Islet of Langerhans (tissue), 1 donor: ENCODE results near the gene KCNIP4.

ENCODE experiments used
- FAIRE-seq: peaks from one replicate; lab custom pipeline; 2011; peaks lifted over from hg19 to GRCh38; lab: Jason Lieb, UNC

KCNIP4 gene

DNA sequence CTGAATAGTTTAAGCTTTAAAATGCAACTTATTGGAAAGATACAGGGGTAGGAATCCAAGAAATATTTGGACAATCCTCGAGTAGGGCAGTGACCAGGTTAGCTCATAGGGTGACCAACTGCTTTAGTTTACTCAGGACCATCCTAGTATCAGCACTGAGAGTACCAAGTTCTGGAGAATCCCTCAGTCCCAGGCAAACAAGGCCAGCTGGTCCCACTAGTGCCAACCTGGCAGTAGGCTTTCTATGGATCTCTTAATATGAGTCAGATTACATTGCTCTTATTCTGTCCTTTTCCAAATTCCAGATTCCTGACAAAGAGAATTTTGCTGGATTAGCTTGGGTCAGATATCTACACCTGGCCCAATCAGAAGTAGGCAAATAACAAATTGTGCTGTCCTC lies 493.7 kb downstream of the KCNIP4 start:
- no peak for FAIRE-seq

- no peak for FAIRE-seq
Measured at GRCh38 chr4:21454201-21454600, 494.4 kb downstream of the KCNIP4 start.

DNA sequence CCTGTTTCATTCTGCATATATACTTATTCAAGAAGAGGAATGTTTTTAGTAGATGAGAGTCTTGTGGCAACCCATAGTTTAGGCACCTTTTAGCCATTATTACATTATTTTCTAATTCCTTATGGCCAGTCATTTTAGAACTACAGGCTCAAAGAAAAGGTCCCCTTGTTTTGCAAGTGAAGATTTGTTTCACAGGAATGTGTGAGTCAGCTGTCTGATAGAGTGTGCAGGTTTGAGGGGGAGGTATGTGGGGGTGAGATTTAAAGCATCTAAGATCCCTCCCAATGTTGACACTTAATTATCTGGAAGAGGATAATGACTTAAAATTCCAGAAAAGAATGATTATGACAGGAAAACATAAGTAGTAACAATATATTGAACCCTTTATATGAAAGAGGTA lies 495.6 kb downstream of the KCNIP4 start:
- no peak for FAIRE-seq

DNA sequence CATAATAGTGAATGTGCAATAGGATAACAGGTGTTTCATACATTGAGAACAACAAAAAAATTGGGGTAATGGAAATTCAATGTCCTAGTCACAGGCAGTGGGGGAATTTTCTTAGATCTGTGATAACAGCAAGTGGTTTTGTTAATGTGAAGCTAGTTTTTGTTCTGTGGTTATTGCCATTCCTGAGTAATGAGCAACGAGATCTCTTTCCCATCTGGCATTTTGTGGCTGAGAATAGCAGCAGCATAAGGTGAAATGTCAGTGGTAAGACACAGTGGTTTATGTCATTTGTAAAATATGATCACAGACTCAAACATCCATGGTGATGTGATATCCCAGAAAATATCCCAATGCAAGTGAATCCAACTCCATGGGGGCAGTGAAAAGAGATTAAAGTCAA lies 497.5 kb downstream of the KCNIP4 start:
- FAIRE-seq: no peak

GRCh38 chr4:21450331-21450730 lies 498.2 kb downstream of the KCNIP4 start:
- FAIRE-seq: no peak

GRCh38 chr4:21447301-21448054 lies 501.1 kb downstream of the KCNIP4 start:
- FAIRE-seq: no peak

DNA sequence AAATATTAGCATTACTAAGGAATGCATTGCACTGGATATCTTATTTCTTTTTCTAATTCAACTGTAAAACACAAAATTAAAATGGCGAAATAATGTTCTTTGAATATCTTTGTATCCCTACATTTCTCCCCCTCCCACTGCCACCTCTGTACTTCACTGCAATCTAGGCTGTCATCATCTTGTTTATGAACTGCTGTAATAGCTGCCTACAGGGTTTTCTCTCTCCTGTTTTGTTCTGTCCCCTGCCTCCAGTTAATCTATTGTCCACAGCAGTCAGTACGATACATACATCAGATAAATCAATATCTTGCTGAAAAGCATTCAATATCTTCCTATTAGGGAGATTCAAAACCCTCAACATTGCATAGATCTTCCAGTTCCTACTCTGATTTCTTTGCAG lies 528.4 kb downstream of the KCNIP4 start:
- no peak for FAIRE-seq

GRCh38 chr4:21415728-21416127 lies 532.8 kb downstream of the KCNIP4 start:
- FAIRE-seq: no peak

DNA sequence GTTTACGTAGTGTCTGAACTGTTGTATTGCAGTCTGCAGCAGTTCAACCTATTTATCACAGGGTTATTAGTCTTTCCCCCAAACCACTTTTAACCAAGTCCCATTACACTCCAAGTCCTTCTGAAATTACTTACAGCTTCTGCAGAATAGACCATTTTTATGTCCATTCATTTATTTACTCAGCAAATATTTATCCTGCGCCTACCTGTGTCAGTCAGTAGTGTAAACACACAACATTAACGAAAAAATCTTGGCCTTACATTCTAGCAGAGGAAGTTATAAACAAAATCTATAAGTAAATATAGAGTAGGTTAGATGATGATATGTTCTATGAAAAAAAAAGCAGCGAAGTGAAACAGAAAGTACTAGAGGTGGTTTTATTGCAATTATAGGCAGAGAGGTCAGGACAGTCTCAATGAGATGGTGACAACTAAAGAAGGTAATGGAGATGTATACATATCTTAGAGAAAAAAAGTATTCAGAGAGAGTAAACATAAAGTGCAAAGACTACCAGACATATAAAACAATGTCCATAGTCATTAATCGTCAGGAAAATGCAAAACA lies 534.7 kb downstream of the KCNIP4 start:
- no peak for FAIRE-seq

GRCh38 chr4:21411086-21411485 lies 537.5 kb downstream of the KCNIP4 start:
- no peak for FAIRE-seq

- no peak for FAIRE-seq
Measured at GRCh38 chr4:21410372-21410771, 538.2 kb downstream of the KCNIP4 start.

DNA sequence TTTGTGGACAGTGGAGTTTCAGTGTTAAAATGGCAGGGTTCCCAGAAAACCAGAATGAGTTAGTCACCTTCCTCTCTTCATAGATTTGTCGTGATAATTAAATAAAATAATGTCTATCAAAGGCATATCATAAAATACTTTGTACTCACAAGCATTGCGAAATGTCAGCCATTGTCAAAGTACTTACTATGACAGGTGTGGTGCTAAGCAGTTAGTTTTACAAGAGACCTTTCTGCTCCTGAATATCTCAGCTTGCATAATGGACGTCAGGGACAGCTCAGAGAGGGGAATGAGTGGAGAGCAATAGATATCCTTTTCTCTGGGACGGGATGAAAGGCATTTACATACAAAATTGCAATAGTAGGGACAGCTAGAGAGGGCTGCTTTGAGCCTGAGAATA lies 560.9 kb downstream of the KCNIP4 start:
- FAIRE-seq: no peak

- FAIRE-seq: no peak
Measured at GRCh38 chr4:21386166-21386780, 562.3 kb downstream of the KCNIP4 start.

- no peak for FAIRE-seq
Measured at GRCh38 chr4:21385706-21386105, 562.9 kb downstream of the KCNIP4 start.

- no peak for FAIRE-seq
Measured at GRCh38 chr4:21384609-21385008, 564.0 kb downstream of the KCNIP4 start.

GRCh38 chr4:21380861-21381260 lies 567.7 kb downstream of the KCNIP4 start:
- FAIRE-seq: no peak

- FAIRE-seq: no peak
Measured at GRCh38 chr4:21377046-21377445, 571.5 kb downstream of the KCNIP4 start.

DNA sequence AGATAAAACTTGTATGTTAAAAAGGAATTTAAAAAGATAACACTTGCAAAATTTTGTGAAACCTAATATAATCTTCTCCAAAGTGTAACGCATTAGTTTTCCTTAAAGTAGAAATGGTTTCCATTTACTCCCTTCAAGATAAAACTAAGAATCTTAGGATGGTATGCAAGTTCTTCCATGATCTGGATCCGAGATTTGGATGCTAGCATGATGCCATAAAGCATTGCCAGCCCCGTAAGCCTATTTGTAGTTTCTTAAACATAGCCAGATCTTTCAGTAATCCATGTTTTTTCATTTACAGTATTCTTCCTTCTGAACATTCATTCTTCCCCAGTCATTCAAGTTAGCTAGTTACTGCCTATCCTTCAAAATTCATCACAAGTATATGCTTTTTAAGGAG lies 572.4 kb downstream of the KCNIP4 start:
- no peak for FAIRE-seq

DNA sequence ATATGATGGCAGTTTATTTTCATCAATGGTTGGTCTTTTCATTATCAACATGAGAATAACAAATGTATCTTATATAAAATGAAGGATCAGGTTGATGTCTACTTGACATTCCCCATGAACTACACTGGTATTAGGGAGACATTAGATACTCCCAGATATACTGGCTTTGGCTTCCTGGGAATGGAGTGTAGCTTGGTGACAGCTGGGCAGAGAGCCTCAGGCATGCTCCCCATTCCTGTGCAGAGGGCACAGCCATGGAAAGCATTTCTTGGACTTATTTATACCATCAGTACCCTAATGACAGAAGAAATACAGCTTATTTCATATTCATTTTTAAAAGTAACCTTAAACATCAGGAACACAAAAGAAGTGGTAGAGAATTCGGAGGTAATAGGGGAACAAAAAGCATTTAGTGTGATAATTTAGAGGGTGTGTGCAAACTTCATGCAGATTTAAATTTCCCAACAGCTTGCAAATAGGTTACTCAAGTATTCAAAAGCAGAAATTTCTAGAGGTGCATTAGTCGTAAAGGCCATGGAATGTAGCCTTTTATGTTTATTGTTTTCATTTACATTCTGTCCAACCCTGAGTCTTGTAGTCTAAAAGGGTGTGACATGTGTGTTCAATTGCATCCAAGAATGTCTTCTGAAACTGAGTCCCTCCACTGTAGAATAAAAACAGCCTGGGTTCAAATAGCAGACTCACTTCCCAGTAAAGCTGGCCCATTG lies 573.8 kb downstream of the KCNIP4 start:
- FAIRE-seq: no peak

DNA sequence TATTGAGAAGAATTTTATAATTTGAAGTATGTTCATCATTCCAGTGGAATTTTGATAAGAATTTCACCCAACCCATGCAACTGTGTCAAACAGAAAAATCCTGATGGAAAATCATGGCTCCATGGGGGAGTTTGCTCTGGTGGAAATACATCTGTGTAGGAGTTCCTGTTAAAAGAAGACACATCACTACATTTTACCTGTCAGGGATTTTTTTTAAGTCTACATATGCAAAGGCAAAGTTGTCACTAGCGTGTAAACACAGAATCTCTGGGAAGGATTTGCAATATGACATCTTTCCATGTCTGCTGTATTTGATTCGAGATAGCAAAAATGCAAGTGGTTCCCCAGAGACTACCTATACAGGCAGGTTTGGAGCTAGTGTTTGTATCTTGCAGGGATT lies 581.0 kb downstream of the KCNIP4 start:
- FAIRE-seq: no peak

GRCh38 chr4:21366840-21367239 lies 581.7 kb downstream of the KCNIP4 start:
- FAIRE-seq: no peak

GRCh38 chr4:21366312-21366711 lies 582.3 kb downstream of the KCNIP4 start:
- no peak for FAIRE-seq

GRCh38 chr4:21363701-21364100 lies 584.9 kb downstream of the KCNIP4 start:
- no peak for FAIRE-seq
